DMS 273 (cell line): Measurements from ENCODE around the gene STARD10.
A peak's percentile ranks its signal among the peaks of the same experiment; 100 is the strongest.
"Not testable (repeated sequence)": the region's sequence is repeated elsewhere in the genome, so short reads cannot be mapped to it uniquely, and the experiment has no call there.

Experiments
- DNase-seq: peaks from one replicate; lab custom pipeline; 2025; ENCODE audit not compliant: unreplicated experiment; lab: John Stamatoyannopoulos, UW

The STARD10 gene

GRCh38 chr11:72826191-72826941, 32.5 kb upstream of the STARD10 start:
- no peak for DNase-seq

- no peak for DNase-seq
These were observed 31.8 kb upstream of the STARD10 start for GRCh38 chr11:72825661-72826060.

- DNase-seq = no peak
These were observed 31.1 kb upstream of the STARD10 start for GRCh38 chr11:72824811-72825505.

GRCh38 chr11:72824020-72824419, 30.2 kb upstream of the STARD10 start:
- DNase-seq = no peak

- DNase-seq = no peak
These were observed 29.4 kb upstream of the STARD10 start for GRCh38 chr11:72823105-72823804.

- DNase-seq = peak; percentile 97
These were observed 28.3 kb upstream of the STARD10 start for GRCh38 chr11:72821920-72822799.

GRCh38 chr11:72821221-72821919, 27.5 kb upstream of the STARD10 start:
- peak; percentile 63 for DNase-seq

- DNase-seq = no peak
These were observed 26.7 kb upstream of the STARD10 start for GRCh38 chr11:72820439-72821139.

GRCh38 chr11:72818971-72819370, 25.1 kb upstream of the STARD10 start:
- DNase-seq = no peak

GRCh38 chr11:72817966-72818365, 24.1 kb upstream of the STARD10 start:
- no peak for DNase-seq

GRCh38 chr11:72816404-72816990, 22.6 kb upstream of the STARD10 start:
- no peak for DNase-seq

GRCh38 chr11:72815110-72815618, 21.3 kb upstream of the STARD10 start:
- DNase-seq = no peak

GRCh38 chr11:72814286-72815109, 20.7 kb upstream of the STARD10 start, which contains the start of gene ATG16L2:
Gene ATG16L2, plus strand, starts transcription at chr11:72814411. Its CDS starts 35 bp downstream, at chr11:72814446.
- DNase-seq = peak; percentile 91

- peak; percentile 85 for DNase-seq
These were observed 20.0 kb upstream of the STARD10 start for GRCh38 chr11:72813740-72814285.

- peak; percentile 73 for DNase-seq
These were observed 19.3 kb upstream of the STARD10 start for GRCh38 chr11:72812967-72813739.

GRCh38 chr11:72812604-72812966, 18.7 kb upstream of the STARD10 start:
- peak; percentile 49 for DNase-seq

- DNase-seq = not testable (repeated sequence)
These were observed 17.8 kb upstream of the STARD10 start for GRCh38 chr11:72811686-72812085.
